Activated CD8-positive, alpha-beta T cell treated with anti-CD3 and anti-CD28 coated beads for 36 hours (primary cell): ENCODE results near the gene XPO6. TPM values are rescaled to one million over a fixed set of nuclear protein-coding genes. Genes with fewer than 3 reads are reported as not detected.

Experiments
- ATAC-seq: fragments of 200-7000 bp; cut with Tn5 transposase; one replicate; pipeline ENCODE4 v1.10.0; 2021; ENCODE audit warnings: mild to moderate bottlenecking, moderate library complexity
- CTCF ChIA-PET: fragments of 350-600 bp; sonication (Branson Sonifier 250); formaldehyde crosslinking; loops from one replicate; lab custom pipeline; 2021; ENCODE audit warnings: antibody characterized with exemption; lab: Charles Lee
- POLR2A ChIA-PET: fragments of 350-600 bp; sonication (Branson Sonifier 250); formaldehyde crosslinking; loops from one replicate; lab custom pipeline; 2021; ENCODE audit warnings: antibody characterized with exemption; lab: Charles Lee
- DNase-seq: peaks from one replicate; pipeline ENCODE4 v3.0.0-alpha.2; 2020
- H3K27ac Mint-ChIP-seq: one replicate; pipeline ENCODE4 v1.8.0; 2021; ENCODE audit warnings: mild to moderate bottlenecking, mixed read lengths
- H3K27me3 Mint-ChIP-seq: one replicate; pipeline ENCODE4 v1.8.0; 2021; ENCODE audit warnings: mixed read lengths
- H3K36me3 Mint-ChIP-seq: one replicate; pipeline ENCODE4 v1.8.0; 2021; ENCODE audit warnings: low read depth, mixed read lengths
- H3K4me1 Mint-ChIP-seq: one replicate; pipeline ENCODE4 v1.8.0; 2021; ENCODE audit warnings: low read depth, mixed read lengths
- H3K4me3 Mint-ChIP-seq: one replicate; pipeline ENCODE4 v1.8.0; 2021; ENCODE audit warnings: mild to moderate bottlenecking, moderate library complexity, mixed read lengths
- H3K9me3 Mint-ChIP-seq: one replicate; pipeline ENCODE4 v1.8.0; 2021; ENCODE audit warnings: mixed read lengths
- intact Hi-C: fragments of 100-400 bp; cut with micrococcal nuclease; formaldehyde crosslinking; loops from one replicate; pipeline ENCODE4 v1.10.0; 2022
- total RNA-seq, 2 experiments: library from RNA; stranded (reverse); gene quantifications; one replicate each; pipeline ENCODE4 v1.2.3, GENCODE V29; 2021
- TF ChIP-seq, protein P1 (sequence below): fragments of 200-600 bp; IDR thresholded peaks from one replicate; pipeline ENCODE4 v1.8.0; 2022; ENCODE audit warnings: antibody characterized with exemption, mild to moderate bottlenecking

XPO6 gene
- total RNA-seq, 2 experiments from 2014 or later = 250 to 253 TPM

DNA sequence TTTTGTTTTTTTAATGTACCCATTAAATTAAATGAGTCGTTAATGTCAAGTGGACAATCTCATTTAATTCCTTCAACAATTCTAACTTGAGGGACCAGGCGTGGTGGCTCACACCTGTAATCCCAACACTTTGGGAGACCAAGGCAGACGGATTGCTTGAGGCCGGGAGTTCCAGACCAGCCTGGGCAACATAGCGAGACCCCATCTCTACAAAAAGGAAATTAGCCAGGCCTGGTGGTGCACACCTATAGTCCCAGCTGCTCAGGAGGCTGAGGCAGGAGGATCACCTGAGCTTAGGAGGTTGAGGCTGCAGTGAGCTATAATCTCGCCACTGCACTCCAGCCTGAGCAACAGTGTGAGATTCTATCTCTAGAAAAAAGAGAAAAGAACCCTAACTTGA, 127.6 kb downstream of the XPO6 start:
- no peaks in the 10 kb centered on the region for H3K36me3 Mint-ChIP-seq
- no peaks in the 10 kb centered on the region for H3K4me1 Mint-ChIP-seq
- DNase-seq = no peak
- TF ChIP-seq, protein P1, sequence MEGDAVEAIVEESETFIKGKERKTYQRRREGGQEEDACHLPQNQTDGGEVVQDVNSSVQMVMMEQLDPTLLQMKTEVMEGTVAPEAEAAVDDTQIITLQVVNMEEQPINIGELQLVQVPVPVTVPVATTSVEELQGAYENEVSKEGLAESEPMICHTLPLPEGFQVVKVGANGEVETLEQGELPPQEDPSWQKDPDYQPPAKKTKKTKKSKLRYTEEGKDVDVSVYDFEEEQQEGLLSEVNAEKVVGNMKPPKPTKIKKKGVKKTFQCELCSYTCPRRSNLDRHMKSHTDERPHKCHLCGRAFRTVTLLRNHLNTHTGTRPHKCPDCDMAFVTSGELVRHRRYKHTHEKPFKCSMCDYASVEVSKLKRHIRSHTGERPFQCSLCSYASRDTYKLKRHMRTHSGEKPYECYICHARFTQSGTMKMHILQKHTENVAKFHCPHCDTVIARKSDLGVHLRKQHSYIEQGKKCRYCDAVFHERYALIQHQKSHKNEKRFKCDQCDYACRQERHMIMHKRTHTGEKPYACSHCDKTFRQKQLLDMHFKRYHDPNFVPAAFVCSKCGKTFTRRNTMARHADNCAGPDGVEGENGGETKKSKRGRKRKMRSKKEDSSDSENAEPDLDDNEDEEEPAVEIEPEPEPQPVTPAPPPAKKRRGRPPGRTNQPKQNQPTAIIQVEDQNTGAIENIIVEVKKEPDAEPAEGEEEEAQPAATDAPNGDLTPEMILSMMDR = no peak
- POLR2A ChIA-PET = no interaction called here
- no peaks in the 10 kb centered on the region for H3K9me3 Mint-ChIP-seq
- CTCF ChIA-PET = interaction anchor here (0.6 to 1.2 kb wide), 2 partner anchors 13 to 133 kb away, joined by 3 read pairs; no protein-coding TSS in a partner anchor
- H3K27me3 Mint-ChIP-seq = no peaks in the 10 kb centered on the region
- ATAC-seq = no peak
- H3K27ac Mint-ChIP-seq = no peak overlapping the region
- intact Hi-C loops = no loop called here
- no peak overlapping the region for H3K4me3 Mint-ChIP-seq

DNA sequence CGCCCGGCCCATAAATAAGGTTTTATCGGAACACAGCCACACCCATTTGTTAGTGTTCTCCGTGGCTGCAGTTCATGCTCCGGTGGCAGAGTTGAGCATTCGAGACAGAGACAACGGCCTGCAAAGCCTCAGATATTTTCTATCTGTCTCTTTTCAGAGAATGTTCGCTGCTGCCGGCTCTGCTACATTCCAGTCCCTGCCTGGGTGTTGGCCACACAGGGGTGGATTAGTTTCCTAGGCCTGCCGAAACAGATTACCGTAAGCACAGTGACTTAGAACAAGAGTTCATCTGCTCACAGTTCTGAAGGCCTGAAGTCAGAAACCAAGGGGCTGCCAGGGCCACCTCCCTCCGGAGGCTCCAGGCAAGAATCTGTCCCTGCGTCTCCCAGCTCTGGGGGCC, 129.1 kb downstream of the XPO6 start:
- Mint-ChIP-seq H3K27me3 (no peaks in the 10 kb centered on the region), H3K9me3 (no peaks in the 10 kb centered on the region), H3K27ac (no peak overlapping the region), H3K4me1 (no peaks in the 10 kb centered on the region), H3K36me3 (no peaks in the 10 kb centered on the region), H3K4me3 (no peak overlapping the region)
- no peak for ATAC-seq
- TF ChIP-seq, protein P1 = no peak
- ChIA-PET CTCF (no interaction called here), POLR2A (no interaction called here)
- DNase-seq = no peak
- intact Hi-C loops = no loop called here

DNA sequence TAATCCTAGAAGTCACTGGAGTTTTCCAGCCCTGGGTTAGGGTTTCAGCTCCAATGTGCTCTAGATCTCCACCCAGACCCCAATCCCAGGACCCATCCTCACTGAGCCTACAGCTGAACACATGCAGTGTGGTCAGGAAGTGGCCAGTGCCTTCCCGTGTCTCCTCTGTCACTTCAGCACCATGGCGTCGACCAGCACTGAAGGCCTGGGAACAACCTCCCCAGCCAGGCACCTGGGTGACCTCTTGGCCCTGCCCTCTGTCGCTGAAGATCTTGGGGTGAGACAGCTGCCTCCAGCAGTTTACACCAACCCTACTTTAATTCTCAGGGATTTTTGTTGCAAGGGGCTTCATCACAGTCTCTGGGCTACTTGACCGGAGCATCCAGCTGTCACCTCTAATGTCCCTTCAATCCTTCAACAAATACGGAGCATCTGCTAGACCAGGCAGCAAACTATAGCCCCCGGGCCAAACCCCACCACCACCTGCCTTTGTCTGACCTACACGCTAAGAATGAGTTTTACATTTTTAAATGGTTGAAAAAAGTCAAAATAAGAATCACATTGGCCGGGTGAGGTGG, 130.3 kb downstream of the XPO6 start:
- H3K9me3 Mint-ChIP-seq = no peaks in the 10 kb centered on the region
- DNase-seq = no peak
- TF ChIP-seq, protein P1 = no peak
- no peak overlapping the region for H3K4me3 Mint-ChIP-seq
- ATAC-seq = no peak
- H3K36me3 Mint-ChIP-seq = no peaks in the 10 kb centered on the region
- intact Hi-C loops = no loop called here
- POLR2A ChIA-PET = no interaction called here
- no peaks in the 10 kb centered on the region for H3K4me1 Mint-ChIP-seq
- no peaks in the 10 kb centered on the region for H3K27me3 Mint-ChIP-seq
- CTCF ChIA-PET = interaction anchor here (2.2 kb wide), 1 partner anchor 11 kb away, joined by 18 read pairs; no protein-coding TSS in a partner anchor
- no peak overlapping the region for H3K27ac Mint-ChIP-seq

DNA sequence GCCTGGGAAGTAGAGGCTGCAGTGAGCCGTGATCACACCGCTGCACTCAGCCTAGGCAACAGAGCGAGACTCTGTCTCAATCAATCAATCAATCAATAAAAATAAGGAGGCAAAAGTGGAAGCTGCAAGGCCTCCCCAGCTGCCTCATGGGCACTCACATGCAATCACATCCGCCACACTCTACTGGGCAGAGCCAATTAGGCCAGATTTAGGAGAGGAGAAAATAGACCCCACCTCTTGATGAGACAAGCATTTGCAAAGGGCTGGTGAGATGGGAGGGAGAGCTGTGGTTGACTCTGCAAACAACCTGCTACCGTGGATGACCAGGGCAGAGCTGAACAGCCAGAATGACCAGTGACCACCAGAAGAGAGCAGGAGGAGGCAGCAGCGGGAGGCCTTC, 133.5 kb downstream of the XPO6 start:
- H3K4me1 Mint-ChIP-seq = no peaks in the 10 kb centered on the region
- ChIA-PET CTCF (no interaction called here), POLR2A (no interaction called here)
- ATAC-seq (no peak), DNase-seq (no peak)
- intact Hi-C loops = no loop called here
- H3K4me3 Mint-ChIP-seq = no peak overlapping the region
- no peaks in the 10 kb centered on the region for H3K36me3 Mint-ChIP-seq
- H3K9me3 Mint-ChIP-seq = no peaks in the 10 kb centered on the region
- no peaks in the 10 kb centered on the region for H3K27me3 Mint-ChIP-seq
- H3K27ac Mint-ChIP-seq = no peak overlapping the region
- TF ChIP-seq, protein P1 = no peak

DNA sequence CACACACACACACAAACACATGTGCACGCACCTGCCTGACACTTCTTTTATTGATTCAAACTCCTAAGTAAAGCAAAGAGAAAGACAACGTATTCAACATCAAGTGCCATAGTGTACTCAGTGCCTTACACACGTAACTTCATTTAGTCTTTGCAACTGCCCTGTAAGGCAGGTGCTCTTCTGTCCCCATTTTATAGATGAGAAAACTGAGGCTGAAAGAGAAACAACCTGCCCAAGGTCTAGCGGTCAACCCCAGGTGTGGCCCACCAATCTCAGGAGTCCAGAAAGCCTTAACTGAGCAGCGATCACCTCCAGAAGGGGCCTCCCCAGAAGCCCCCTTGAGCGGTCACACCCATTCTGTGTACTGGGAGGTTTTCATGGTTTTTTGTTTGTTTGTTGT, 137.9 kb downstream of the XPO6 start:
- Mint-ChIP-seq H3K27me3 (peaks cover 1% of the 10 kb centered on the region), H3K36me3 (no peaks in the 10 kb centered on the region), H3K27ac (no peak overlapping the region), H3K4me1 (no peaks in the 10 kb centered on the region), H3K4me3 (no peak overlapping the region), H3K9me3 (no peaks in the 10 kb centered on the region)
- intact Hi-C loops = loop anchor here (5.0 kb wide), 1 partner anchor 102 kb away; no protein-coding TSS in a partner anchor
- POLR2A ChIA-PET = no interaction called here
- no peak for DNase-seq
- CTCF ChIA-PET = no interaction called here
- no peak for ATAC-seq
- TF ChIP-seq, protein P1 = no peak
